Tibial nerve (tissue), 4 donors: Measurements from ENCODE around the gene TATDN3.
"Not testable (repeated sequence)": the region's sequence is repeated elsewhere in the genome, so short reads cannot be mapped to it uniquely, and the experiment has no call there.

ENCODE experiments used
- CTCF ChIP-seq, 5 experiments: fragments of 200-600 bp in 3 of 5; fragments of 450-650 bp in 2 of 5; sonication (generic) in 3 of 5; IDR thresholded peaks; one replicate each; pipeline ENCODE4 v1.5.1; 2016 to 2019; ENCODE audit warnings: antibody characterized with exemption in 5 of 5, mild to moderate bottlenecking in 3 of 5, moderate library complexity in 2 of 5
- EP300 ChIP-seq, 2 donors: sonication (generic); formaldehyde crosslinking; IDR thresholded peaks; one replicate each; pipeline ENCODE4 v1.6.1; 2017; ENCODE audit warnings: antibody characterized with exemption in 2 of 2, mild to moderate bottlenecking in 1 of 2
- POLR2A ChIP-seq, 2 donors: fragments of 450-650 bp; IDR thresholded peaks; one replicate each; pipeline ENCODE4 v1.6.1; 2017; ENCODE audit warnings: antibody characterized with exemption in 2 of 2, mild to moderate bottlenecking in 2 of 2, moderate library complexity in 2 of 2

GRCh38 chr1:212764718-212765281 lies 26.9 kb upstream of the TATDN3 start:
- not testable (repeated sequence) for TF ChIP-seq CTCF, EP300, POLR2A (IDR thresholded peaks at IDR 0.05)
